Mammary epithelial cell (primary cell): ENCODE measurements around the gene HAUS5.

Experiments used
- CTCF ChIP-seq, 2 donors: IDR thresholded peaks in 1 of 2; conservative IDR thresholded peaks in 1 of 2; 2 replicates each; pipeline ENCODE4 v1.5.1; 2011 to 2012; ENCODE audit warnings: inconsistent platforms in 2 of 2, low read length in 2 of 2, mild to moderate bottlenecking in 2 of 2, control low read depth in 1 of 2, low read depth in 1 of 2; ENCODE audit not compliant: insufficient read depth in 1 of 2; ENCODE audit errors: extremely low read depth in 1 of 2
- EZH2 ChIP-seq: IDR thresholded peaks from 2 replicates; pipeline ENCODE4 v1.6.1; 2012; ENCODE audit warnings: low read length, inconsistent platforms, borderline replicate concordance

GRCh38 chr19:35665604-35666003, 53.1 kb downstream of the HAUS5 start:
- no peak for TF ChIP-seq CTCF (conservative IDR thresholded peaks at IDR 0.05 in 1 of 2, IDR thresholded peaks at IDR 0.05 in 1 of 2; ENCODE audit: extremely low read depth in 1 of 2, insufficient read depth in 1 of 2, low read depth in 1 of 2, low read length in 2 of 2)
- no peak for TF ChIP-seq EZH2
